HL-60/S4 (cell line): ENCODE measurements around the gene SOX6.
"Not testable (repeated sequence)": the region's sequence is repeated elsewhere in the genome, so short reads cannot be mapped to it uniquely, and the experiment has no call there.

Experiments used
- in situ Hi-C: fragments of 300-500 bp; cut with MboI; formaldehyde crosslinking; loops from 2 replicates; pipeline ENCODE4 v1.14.3; 2022; ENCODE audit warnings: low sequenced_read_pairs

The SOX6 gene

GRCh38 chr11:16058671-16059070 is 297.7 kb downstream of the SOX6 start:
- in situ Hi-C loops = no loop called here

- in situ Hi-C loops = no loop called here
Measured at GRCh38 chr11:16052750-16053149, 303.6 kb downstream of the SOX6 start.

GRCh38 chr11:16049611-16050010 is 306.7 kb downstream of the SOX6 start:
- in situ Hi-C loops = no loop called here

- in situ Hi-C loops = no loop called here
Measured at GRCh38 chr11:16047073-16047472, 309.3 kb downstream of the SOX6 start.

- in situ Hi-C loops = no loop called here
Measured at GRCh38 chr11:16043617-16044016, 312.7 kb downstream of the SOX6 start.

- in situ Hi-C loops = no loop called here
Measured at GRCh38 chr11:16041207-16041606, 315.1 kb downstream of the SOX6 start.

- in situ Hi-C loops = no loop called here
Measured at GRCh38 chr11:16040151-16040550, 316.2 kb downstream of the SOX6 start.

GRCh38 chr11:16037179-16037578 is 319.2 kb downstream of the SOX6 start:
- in situ Hi-C loops = no loop called here

GRCh38 chr11:16036218-16036617 is 320.1 kb downstream of the SOX6 start:
- in situ Hi-C loops = no loop called here

GRCh38 chr11:16034074-16034473 is 322.3 kb downstream of the SOX6 start:
- in situ Hi-C loops = no loop called here

GRCh38 chr11:16032974-16033373 is 323.4 kb downstream of the SOX6 start:
- in situ Hi-C loops = no loop called here

GRCh38 chr11:16031210-16031609 is 325.1 kb downstream of the SOX6 start:
- in situ Hi-C loops = no loop called here

- in situ Hi-C loops = no loop called here
Measured at GRCh38 chr11:16030664-16031063, 325.7 kb downstream of the SOX6 start.

- in situ Hi-C loops = not testable (repeated sequence)
Measured at GRCh38 chr11:16029151-16029550, 327.2 kb downstream of the SOX6 start.

- in situ Hi-C loops = no loop called here
Measured at GRCh38 chr11:16028419-16028818, 327.9 kb downstream of the SOX6 start.

GRCh38 chr11:16027621-16028020 is 328.7 kb downstream of the SOX6 start:
- in situ Hi-C loops = no loop called here

GRCh38 chr11:16026849-16027248 is 329.5 kb downstream of the SOX6 start:
- in situ Hi-C loops = no loop called here

- in situ Hi-C loops = no loop called here
Measured at GRCh38 chr11:16018931-16019330, 337.4 kb downstream of the SOX6 start.

- in situ Hi-C loops = no loop called here
Measured at GRCh38 chr11:16016468-16016829, 339.9 kb downstream of the SOX6 start.

GRCh38 chr11:16015741-16016467 is 340.4 kb downstream of the SOX6 start:
- in situ Hi-C loops = no loop called here

- in situ Hi-C loops = no loop called here
Measured at GRCh38 chr11:16013649-16014275, 342.6 kb downstream of the SOX6 start.

- in situ Hi-C loops = no loop called here
Measured at GRCh38 chr11:16013242-16013641, 343.1 kb downstream of the SOX6 start.
